Panc1 (cell line): ENCODE results near the gene TMC7. TPM values are rescaled to one million over a fixed set of nuclear protein-coding genes. Genes with fewer than 3 reads are reported as not detected.

ENCODE experiments used
- ATAC-seq: fragments of 200-7000 bp; cut with Tn5 transposase; 2 replicates; pipeline ENCODE4 v1.9.1; 2020; ENCODE audit warnings: mild to moderate bottlenecking, moderate library complexity
- BruUV-seq: library from RNA; stranded (reverse); fragments of 400-500 nt; replicated peaks from 2 replicates; lab custom pipeline; 2021; lab: Mats Ljungman, UMichigan
- CTCF ChIA-PET: fragments of 300-600 bp; sonication (Branson Sonifier 250); formaldehyde crosslinking; loops from one replicate; lab custom pipeline; 2022; ENCODE audit warnings: antibody characterized with exemption; lab: Charles Lee
- POLR2A ChIA-PET: fragments of 300-600 bp; sonication (Branson Sonifier 250); formaldehyde crosslinking; loops from one replicate; lab custom pipeline; 2022; ENCODE audit warnings: antibody characterized with exemption; lab: Charles Lee
- DNase-seq: peaks from one replicate; pipeline ENCODE4 v3.0.0-alpha.2; 2010; ENCODE audit warnings: low read depth, low spot score
- H3K27ac ChIP-seq: 2 replicates; pipeline ENCODE4 v1.5.1; 2011; ENCODE audit warnings: mild to moderate bottlenecking, low read length, inconsistent platforms
- H3K27me3 ChIP-seq: fragments of 200-500 bp; sonication (Bioruptor generic); 2 replicates; pipeline ENCODE4 v1.6.0; 2014; ENCODE audit warnings: low read length, inconsistent platforms; ENCODE audit not compliant: control insufficient read depth, insufficient read depth
- H3K36me3 ChIP-seq: fragments of 200-500 bp; sonication (Bioruptor generic); 2 replicates; pipeline ENCODE4 v1.5.1; 2014; ENCODE audit warnings: inconsistent platforms, mild to moderate bottlenecking, low read length, moderate library complexity; ENCODE audit not compliant: control insufficient read depth, insufficient read depth
- H3K4me1 ChIP-seq: 2 replicates; pipeline ENCODE4 v1.5.1; 2011; ENCODE audit warnings: inconsistent platforms, mild to moderate bottlenecking, low read length, moderate library complexity; ENCODE audit not compliant: control insufficient read depth, insufficient read depth
- H3K4me3 ChIP-seq, 2 experiments: 2 replicates each; pipeline ENCODE4 v1.5.1; 2011 to 2012; ENCODE audit warnings: low read depth in 2 of 2, low read length in 2 of 2, mild to moderate bottlenecking in 2 of 2, inconsistent platforms in 1 of 2, moderate library complexity in 1 of 2
- H3K9me3 ChIP-seq: fragments of 200-500 bp; sonication (Bioruptor generic); 2 replicates; pipeline ENCODE4 v1.5.1; 2014; ENCODE audit warnings: low read depth, mild to moderate bottlenecking, inconsistent platforms, low read length, moderate library complexity; ENCODE audit not compliant: control insufficient read depth, insufficient read depth
- POLR2AphosphoS5 ChIP-seq: IDR thresholded peaks from 2 replicates; pipeline ENCODE4 v1.6.1; 2012; ENCODE audit warnings: mild to moderate bottlenecking, low read depth, low read length, moderate library complexity
- SIN3A ChIP-seq: IDR thresholded peaks from 2 replicates; pipeline ENCODE4 v1.6.1; 2012; ENCODE audit warnings: low read depth, mild to moderate bottlenecking, low read length, moderate library complexity, borderline replicate concordance; ENCODE audit not compliant: insufficient read depth
- TCF7L2 ChIP-seq: IDR thresholded peaks from 2 replicates; pipeline ENCODE4 v1.6.1; 2011; ENCODE audit warnings: mild to moderate bottlenecking, low read depth, low read length, inconsistent platforms
- in situ Hi-C: cut with HindIII; loops from 2 replicates; pipeline ENCODE4 v1.10.0; 2016; ENCODE audit warnings: low sequenced_read_pairs, low pct_unique_long_range_greater_than_20kb
- intact Hi-C: fragments of 100-400 bp; cut with micrococcal nuclease; formaldehyde crosslinking; loops from one replicate; pipeline ENCODE4 v1.10.0; 2022; ENCODE audit not compliant: unreplicated experiment
- total RNA-seq: library from RNA; stranded (reverse); gene quantifications from one replicate; pipeline ENCODE4 v1.2.1, GENCODE V29; 2021; ENCODE audit not compliant: unreplicated experiment
- TF ChIP-seq, protein P1 (sequence below): fragments of 450-650 bp; IDR thresholded peaks from 2 replicates; pipeline ENCODE4 v1.5.1; 2017; ENCODE audit warnings: mild to moderate bottlenecking
- TF ChIP-seq, protein P2 (sequence below), 2 experiments: IDR thresholded peaks; 2 replicates each; pipeline ENCODE4 v1.6.1; 2011 to 2012; ENCODE audit warnings: low read depth in 2 of 2, control low read depth in 1 of 2, low read length in 1 of 2, mild to moderate bottlenecking in 1 of 2, moderate library complexity in 1 of 2; ENCODE audit not compliant: insufficient read depth in 1 of 2

TMC7 gene
- total RNA-seq, 1 experiment from 2014 or later = 5.1 TPM

DNA sequence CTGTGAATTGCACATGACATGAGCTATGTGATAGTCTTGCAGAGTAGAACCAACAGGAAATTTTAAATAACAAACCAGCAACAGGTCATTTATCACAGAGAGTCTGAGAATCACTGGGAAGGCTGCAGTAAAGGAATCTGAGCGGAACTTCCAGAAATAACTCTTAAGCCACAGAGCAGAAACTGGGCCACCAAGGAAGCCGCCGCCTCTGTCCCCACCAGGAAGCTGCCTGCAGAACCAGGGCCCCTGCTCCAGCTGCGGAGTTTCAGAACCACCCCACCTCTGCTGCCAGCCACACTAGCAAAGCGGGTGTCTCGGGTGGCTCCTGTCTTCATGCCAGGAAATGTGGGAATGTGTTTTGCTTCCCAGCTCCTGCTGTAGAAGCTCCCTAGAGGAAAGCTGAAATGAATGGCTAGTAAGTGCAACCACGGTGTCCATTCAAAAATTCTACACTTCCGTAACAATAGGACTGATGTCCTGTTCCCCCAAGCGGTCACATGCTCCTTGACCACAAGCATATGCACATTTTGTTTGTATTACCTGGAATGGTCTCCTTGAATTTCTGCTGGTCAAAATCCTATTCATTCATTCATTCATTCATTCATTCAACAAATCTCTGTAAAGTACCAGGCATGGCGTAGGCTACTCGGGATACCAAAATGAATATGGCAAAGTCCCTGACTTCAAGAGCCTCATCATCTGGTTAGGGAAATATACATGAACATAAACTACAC is 122.3 kb downstream of the TMC7 start:
- H3K27me3 ChIP-seq = no peaks in the 10 kb centered on the region
- in situ Hi-C loops = no loop called here
- ATAC-seq = no peak
- POLR2A ChIA-PET = no interaction called here
- H3K27ac ChIP-seq = no peak overlapping the region
- intact Hi-C loops = no loop called here
- no peak overlapping the region for H3K4me3 ChIP-seq
- BruUV-seq = no TSS peak
- H3K36me3 ChIP-seq = no peaks in the 10 kb centered on the region
- TF ChIP-seq, protein P1, sequence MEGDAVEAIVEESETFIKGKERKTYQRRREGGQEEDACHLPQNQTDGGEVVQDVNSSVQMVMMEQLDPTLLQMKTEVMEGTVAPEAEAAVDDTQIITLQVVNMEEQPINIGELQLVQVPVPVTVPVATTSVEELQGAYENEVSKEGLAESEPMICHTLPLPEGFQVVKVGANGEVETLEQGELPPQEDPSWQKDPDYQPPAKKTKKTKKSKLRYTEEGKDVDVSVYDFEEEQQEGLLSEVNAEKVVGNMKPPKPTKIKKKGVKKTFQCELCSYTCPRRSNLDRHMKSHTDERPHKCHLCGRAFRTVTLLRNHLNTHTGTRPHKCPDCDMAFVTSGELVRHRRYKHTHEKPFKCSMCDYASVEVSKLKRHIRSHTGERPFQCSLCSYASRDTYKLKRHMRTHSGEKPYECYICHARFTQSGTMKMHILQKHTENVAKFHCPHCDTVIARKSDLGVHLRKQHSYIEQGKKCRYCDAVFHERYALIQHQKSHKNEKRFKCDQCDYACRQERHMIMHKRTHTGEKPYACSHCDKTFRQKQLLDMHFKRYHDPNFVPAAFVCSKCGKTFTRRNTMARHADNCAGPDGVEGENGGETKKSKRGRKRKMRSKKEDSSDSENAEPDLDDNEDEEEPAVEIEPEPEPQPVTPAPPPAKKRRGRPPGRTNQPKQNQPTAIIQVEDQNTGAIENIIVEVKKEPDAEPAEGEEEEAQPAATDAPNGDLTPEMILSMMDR = no peak
- no peak for TF ChIP-seq POLR2AphosphoS5
- TF ChIP-seq SIN3A = no peak
- TF ChIP-seq, protein P2, sequence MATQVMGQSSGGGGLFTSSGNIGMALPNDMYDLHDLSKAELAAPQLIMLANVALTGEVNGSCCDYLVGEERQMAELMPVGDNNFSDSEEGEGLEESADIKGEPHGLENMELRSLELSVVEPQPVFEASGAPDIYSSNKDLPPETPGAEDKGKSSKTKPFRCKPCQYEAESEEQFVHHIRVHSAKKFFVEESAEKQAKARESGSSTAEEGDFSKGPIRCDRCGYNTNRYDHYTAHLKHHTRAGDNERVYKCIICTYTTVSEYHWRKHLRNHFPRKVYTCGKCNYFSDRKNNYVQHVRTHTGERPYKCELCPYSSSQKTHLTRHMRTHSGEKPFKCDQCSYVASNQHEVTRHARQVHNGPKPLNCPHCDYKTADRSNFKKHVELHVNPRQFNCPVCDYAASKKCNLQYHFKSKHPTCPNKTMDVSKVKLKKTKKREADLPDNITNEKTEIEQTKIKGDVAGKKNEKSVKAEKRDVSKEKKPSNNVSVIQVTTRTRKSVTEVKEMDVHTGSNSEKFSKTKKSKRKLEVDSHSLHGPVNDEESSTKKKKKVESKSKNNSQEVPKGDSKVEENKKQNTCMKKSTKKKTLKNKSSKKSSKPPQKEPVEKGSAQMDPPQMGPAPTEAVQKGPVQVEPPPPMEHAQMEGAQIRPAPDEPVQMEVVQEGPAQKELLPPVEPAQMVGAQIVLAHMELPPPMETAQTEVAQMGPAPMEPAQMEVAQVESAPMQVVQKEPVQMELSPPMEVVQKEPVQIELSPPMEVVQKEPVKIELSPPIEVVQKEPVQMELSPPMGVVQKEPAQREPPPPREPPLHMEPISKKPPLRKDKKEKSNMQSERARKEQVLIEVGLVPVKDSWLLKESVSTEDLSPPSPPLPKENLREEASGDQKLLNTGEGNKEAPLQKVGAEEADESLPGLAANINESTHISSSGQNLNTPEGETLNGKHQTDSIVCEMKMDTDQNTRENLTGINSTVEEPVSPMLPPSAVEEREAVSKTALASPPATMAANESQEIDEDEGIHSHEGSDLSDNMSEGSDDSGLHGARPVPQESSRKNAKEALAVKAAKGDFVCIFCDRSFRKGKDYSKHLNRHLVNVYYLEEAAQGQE (IDR thresholded peaks at IDR 0.05; ENCODE audit: insufficient read depth in 1 of 2, low read depth in 2 of 2, low read length in 1 of 2) = no peak
- no peak for TF ChIP-seq TCF7L2
- DNase-seq = no peak
- no peaks in the 10 kb centered on the region for H3K9me3 ChIP-seq
- CTCF ChIA-PET = no interaction called here
- H3K4me1 ChIP-seq = peaks cover 13% of the 10 kb centered on the region; the same call in 1 of the 2 replicates

DNA sequence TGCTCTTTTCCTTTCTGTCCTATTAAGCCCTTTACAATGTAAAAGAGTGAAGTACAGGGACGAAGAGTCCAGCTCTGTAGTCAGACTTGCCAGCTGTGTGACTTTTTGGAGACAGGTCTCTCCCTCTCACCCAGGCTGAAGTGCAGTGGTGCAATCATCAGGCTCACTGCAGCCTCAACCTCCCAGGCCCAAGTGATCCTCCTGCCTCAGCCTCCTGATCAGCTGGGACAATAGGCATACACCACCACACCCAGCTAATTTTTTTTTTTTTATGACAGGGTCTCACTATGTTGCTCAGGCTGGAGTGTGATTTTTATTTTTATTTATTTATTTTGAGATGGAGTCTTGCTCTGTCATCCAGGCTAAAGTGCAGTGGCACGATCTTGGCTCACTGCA is 122.9 kb downstream of the TMC7 start:
- in situ Hi-C loops = no loop called here
- BruUV-seq = no TSS peak
- no peaks in the 10 kb centered on the region for H3K36me3 ChIP-seq

More for the DNA sequence above, 122.9 kb downstream of the TMC7 start:
- Histone ChIP-seq H3K4me3 (no peak overlapping the region), H3K27me3 (no peaks in the 10 kb centered on the region), H3K4me1 (peaks cover 18% of the 10 kb centered on the region; the same call in 1 of the 2 replicates), H3K9me3 (no peaks in the 10 kb centered on the region), H3K27ac (no peak overlapping the region)
- ATAC-seq (no peak), DNase-seq (no peak)
- CTCF ChIA-PET = no interaction called here
- POLR2A ChIA-PET = no interaction called here
- intact Hi-C loops = no loop called here
- TF ChIP-seq TCF7L2 (no peak), POLR2AphosphoS5 (no peak), SIN3A (no peak)
- TF ChIP-seq, protein P1 = no peak
- TF ChIP-seq, protein P2 (IDR thresholded peaks at IDR 0.05; ENCODE audit: insufficient read depth in 1 of 2, low read depth in 2 of 2, low read length in 1 of 2) = no peak
